GM08714 (cell line): ENCODE measurements around the gene RGCC.
A peak's percentile ranks its signal among the peaks of the same experiment; 100 is the strongest.
"Not testable (repeated sequence)": the region's sequence is repeated elsewhere in the genome, so short reads cannot be mapped to it uniquely, and the experiment has no call there.

Experiments used
- H3K4me3 ChIP-seq: fragments of 200-500 bp; sonication (Bioruptor generic); 2 replicates; pipeline ENCODE4 v1.5.1; 2014; ENCODE audit warnings: mild to moderate bottlenecking, low read length, inconsistent platforms
- ZNF274 ChIP-seq: IDR thresholded peaks from 2 replicates; pipeline ENCODE4 v1.6.1; 2012; ENCODE audit warnings: mild to moderate bottlenecking, low read depth, low read length

RGCC gene, protein sequence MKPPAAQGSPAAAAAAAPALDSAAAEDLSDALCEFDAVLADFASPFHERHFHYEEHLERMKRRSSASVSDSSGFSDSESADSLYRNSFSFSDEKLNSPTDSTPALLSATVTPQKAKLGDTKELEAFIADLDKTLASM

DNA sequence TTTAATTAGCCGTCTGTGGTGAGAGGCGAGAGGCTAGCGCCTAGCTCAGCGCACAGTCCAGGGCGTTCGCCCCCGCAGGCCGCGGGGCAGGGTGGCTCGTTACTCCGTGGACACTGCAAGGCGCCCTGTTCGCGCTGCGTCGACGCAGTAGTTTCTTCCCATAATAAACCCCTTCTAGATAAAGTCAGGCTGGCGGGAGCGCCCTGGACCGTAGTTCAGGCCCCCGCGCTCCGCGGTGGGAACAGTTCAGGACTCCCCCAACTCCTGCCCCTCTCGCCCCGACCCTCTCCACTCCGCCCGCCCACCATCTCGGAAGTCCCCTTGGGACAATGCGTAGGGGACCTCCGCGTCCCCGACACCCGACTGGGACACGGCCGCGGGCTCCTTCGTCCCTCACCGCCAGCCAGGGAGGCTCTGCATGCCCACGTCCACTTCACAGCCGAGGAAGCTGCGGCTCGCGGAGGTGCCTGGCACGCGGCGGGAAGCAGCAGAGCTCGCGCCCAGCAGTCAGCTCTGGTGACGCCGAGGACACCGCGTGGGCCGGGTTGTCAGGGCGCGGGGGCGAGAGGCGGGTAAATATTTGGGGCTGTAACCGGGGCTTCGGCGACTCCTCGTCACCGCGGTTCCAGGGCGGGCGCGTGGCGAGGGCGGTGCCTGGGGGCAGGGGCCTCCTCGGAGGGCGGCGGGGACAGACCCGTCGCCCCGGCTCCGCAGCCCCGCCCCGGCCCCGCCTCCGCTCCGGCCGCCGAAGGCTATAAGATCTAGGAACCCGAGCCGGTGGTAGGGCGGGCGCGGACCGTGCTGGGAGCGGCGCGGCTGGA is at the start of gene RGCC:
Gene RGCC (plus strand): TSS at position 783 of the 821 bp plus-strand sequence. CDS start 158 bp downstream, outside the sequence.
- peak within 1 kb of the TSS; percentile 78; the same call in 1 of the 2 replicates for H3K4me3 ChIP-seq
- no peak for TF ChIP-seq ZNF274

DNA sequence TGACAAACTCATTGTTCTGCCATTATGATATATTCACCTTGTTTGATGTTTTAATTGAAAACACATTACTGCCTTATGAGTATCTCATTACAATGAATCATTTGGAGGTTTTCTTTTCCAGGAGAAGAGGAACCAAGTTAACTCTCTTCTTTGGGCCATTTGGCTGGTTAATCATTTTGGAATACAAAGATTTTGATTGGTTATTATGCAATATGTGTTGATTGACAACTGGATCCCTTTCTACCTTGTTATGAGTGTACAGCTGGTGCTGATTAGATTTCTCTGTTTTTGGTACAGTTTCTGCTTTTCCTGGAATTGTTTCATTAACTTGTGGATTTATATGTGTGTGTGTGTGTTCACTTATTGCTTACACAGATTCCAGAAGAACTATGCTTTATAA is 49.2 kb upstream of the RGCC start:
- no peak overlapping the region for H3K4me3 ChIP-seq
- TF ChIP-seq ZNF274 = no peak

DNA sequence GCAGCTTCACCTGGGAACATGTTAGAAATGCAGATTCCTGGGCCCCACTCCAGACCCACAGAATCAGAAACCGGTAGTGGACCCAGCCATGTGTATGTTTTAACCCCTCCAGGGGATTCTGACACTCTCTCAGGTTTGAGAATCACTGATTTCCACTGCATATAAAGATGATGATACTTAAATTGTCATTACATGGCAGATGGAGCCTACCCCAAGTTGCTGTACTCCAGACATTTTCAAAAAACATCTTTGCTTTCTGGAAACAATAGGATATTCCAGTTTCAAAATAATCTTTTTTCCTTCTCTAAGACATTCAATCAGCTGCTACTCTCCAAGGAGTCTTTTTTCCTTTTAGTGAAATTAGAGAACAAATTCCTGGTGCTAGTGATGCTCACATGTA is 48.6 kb upstream of the RGCC start:
- TF ChIP-seq ZNF274 = no peak
- no peak overlapping the region for H3K4me3 ChIP-seq

DNA sequence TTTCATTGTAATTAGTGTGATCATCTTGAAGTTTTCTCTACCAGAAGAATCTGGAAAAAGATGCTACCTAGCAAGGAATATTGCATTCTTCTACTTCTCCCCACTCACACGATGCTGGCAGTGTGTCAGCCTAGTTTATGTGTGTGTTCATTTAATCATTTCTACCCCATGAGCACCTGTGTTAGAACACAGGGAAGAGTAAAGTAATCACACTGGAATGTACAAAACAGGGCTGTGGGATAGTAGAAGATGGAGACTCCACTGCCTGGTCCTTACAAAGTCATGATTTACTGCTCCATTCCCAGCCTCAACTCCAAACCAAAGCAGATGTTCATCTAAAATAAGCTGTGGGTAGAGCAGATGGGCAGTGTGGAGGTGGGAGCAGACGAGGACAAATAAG is 47.7 kb upstream of the RGCC start:
- TF ChIP-seq ZNF274 = no peak
- no peak overlapping the region for H3K4me3 ChIP-seq

DNA sequence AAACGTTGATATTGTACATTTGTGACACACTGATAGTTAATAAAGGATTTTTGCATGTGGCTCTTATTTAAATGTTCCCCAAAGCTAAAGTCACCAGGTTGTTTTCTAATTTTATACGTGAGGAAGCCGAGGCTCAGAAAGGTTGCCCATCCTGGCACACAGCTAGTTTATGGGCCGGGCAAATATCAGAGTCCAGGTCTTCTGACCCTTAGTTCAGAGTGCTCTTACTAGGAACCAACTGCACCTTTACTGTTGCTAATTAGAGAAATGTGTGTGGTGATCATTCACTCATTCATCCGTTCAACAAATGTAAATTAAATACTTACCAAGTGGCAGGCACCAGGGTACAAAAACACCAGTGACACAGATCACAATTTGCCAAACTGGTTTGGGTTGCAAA is 46.3 kb upstream of the RGCC start:
- H3K4me3 ChIP-seq = no peak overlapping the region
- no peak for TF ChIP-seq ZNF274

DNA sequence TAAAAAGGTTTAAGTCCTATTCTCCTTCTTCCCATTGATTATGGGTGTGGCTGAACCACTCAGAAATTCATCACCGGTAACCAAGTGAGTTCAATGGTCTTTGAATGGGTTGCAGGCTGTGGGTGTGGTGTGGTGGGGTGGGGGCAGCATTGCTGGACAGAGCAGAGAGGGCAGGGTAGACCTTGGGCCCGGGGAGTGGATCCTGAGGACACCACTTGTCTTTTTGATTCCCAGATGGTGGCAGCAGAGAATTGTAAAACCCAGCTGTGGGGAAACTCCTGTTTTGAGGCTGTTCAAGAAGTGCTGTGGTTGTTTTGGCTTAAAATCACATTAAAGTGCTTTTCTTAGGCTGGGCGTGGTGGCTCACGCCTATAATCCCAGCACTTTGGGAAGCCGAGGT is 45.8 kb upstream of the RGCC start:
- no peak for TF ChIP-seq ZNF274
- H3K4me3 ChIP-seq = no peak overlapping the region

DNA sequence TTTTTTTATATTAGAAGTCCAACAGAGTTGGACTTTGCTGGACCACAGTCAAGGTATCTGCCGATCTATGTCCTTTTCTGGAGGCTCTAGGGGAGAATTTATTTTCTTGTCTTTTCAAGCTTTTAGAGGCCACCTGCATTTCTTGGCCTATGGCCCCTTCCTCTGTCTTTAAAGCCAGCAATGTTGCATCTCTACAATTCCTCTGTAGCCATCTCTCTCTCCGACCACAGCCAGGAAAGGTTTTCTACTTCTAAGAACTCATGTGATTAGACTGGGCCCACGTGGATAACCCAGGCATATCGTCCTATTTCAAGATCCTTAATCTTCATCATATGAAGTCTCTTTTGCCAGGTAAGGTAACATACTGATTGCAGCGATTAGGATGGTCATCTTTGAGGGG is 43.5 kb upstream of the RGCC start:
- no peak for TF ChIP-seq ZNF274
- no peak overlapping the region for H3K4me3 ChIP-seq

DNA sequence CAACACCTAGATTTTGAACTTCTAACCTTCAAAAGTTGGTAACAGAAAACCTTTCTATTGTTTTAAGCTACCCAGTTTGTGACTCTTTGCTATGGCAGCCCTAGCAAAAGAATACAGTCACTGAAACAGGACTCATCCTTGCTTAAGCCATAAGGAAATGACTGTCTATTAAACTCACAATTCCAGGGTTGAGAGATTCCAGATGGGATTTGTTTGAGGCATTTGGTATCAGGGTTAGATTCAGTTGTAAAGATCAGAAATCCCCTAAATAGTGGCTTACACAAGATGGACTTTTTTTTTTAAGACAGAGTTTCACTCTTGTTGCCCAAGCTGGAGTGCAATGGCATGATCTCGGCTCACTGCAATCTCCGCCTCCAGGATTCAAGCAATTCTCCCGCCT is 41.1 kb upstream of the RGCC start:
- no peak overlapping the region for H3K4me3 ChIP-seq
- TF ChIP-seq ZNF274 = no peak

DNA sequence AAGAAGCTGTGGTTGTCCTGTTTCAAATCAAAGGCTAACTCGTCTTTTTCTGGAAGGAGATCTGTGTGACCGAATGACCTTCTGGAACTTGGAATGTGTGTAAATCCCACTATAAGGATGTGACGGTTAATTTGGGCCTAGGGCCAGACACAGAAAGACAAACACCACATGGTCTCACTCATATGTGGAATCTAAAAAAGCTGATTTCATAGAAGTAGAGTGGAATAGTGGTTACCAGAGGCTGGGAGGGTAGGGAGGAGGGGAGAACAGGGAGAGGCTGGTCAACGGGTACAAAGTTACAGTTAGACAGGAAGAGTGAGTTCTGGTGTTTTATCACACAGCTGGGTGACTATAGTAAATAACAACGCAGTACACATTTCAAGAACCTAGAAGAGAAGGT is 39.3 kb upstream of the RGCC start:
- H3K4me3 ChIP-seq = no peak overlapping the region
- TF ChIP-seq ZNF274 = no peak

DNA sequence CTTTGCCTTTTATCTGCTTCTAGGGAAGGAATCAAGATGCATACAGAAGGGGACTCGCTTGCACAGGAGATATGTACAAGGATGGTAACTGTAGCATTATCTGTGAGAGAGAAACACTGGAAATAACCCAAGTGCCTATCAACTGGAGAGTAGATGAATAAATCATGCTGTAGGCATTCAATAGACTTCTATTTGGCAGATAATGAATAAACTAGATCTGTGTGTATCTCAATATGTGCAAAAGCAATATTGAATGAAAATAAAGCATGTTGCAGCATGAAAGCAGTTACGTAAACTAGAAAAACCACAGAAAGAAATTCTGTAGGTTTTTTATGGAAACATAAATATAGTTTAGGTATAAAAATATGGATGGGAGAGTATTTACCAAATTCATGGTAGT is 38.6 kb upstream of the RGCC start:
- TF ChIP-seq ZNF274 = no peak
- no peak overlapping the region for H3K4me3 ChIP-seq

DNA sequence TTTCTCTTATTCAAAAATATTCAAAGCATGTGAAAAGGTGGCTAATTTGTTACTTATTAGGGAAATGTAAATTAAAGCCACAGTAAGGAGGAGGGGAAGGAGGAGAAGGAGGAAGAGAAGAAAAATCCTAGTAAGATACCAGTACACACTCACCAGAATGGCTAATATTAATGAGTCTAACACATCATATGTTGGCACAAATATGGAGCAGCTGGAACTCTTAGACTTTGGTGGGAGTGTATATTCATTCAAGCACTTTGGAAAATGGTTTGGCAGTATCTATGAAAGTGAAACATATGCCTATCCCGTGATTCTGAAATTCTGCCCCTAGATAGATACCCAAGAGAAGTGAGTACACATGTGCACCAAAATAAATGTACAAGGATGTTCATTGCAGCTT is 38.1 kb upstream of the RGCC start:
- no peak for TF ChIP-seq ZNF274
- no peak overlapping the region for H3K4me3 ChIP-seq

DNA sequence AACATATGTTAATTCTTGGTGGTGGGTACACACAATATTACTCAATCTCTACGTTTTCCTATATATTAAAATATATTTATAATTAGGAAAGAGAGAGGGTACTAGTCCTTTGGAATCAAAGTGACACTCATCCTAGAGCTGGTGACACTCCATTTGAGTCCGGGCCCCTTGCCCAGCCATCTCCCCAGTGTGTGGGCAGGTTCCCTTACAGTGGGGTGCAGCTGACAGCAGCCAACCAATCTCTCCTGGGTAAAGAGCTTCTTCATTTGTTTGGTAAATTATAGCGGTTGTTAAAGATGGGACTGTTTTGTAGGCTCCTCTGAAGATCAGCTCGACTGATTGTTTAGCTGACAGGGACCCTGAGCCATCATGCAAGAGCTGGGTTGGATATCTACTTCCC is 37.2 kb upstream of the RGCC start:
- TF ChIP-seq ZNF274 = no peak
- H3K4me3 ChIP-seq = no peak overlapping the region

DNA sequence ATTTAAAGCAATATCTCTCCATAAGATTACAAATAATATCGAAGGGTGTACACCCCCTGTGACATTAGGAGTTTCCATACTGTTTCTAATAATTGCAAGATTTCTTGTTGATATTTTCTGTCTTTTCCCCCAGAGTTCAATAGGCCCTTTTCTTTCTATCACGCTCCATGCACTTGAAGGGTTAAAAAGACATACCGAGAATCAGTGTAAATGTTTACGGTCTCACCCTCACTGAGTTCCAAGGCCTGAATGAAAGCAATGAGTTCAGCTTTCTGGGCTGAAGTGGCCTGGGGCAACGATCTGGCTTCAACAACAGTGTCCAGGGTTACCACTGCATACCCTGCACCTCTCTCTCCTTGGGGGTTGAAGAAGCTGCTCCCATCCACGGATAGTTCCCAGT is 36.0 kb upstream of the RGCC start:
- H3K4me3 ChIP-seq = not testable (repeated sequence)

DNA sequence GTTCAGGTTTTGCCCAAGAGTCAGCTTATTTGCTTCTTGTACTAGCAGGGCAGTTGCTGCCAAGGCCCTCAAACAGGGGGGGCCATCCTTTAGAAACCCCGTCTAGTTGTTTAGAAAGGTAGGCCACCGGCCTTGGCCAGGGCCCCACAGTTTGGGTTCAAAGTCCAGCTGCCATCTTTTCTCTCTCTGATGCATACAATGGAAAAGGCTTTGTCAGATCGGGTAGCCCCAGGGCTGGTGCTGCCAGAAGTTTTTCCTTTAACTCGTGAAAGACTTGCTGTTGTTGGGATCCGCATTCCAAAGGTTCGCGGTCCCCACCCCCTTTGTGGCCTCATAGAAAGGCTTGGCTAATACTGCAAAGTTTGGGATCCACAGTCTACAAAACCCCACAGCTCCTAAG is 35.4 kb upstream of the RGCC start:
- not testable (repeated sequence) for H3K4me3 ChIP-seq

DNA sequence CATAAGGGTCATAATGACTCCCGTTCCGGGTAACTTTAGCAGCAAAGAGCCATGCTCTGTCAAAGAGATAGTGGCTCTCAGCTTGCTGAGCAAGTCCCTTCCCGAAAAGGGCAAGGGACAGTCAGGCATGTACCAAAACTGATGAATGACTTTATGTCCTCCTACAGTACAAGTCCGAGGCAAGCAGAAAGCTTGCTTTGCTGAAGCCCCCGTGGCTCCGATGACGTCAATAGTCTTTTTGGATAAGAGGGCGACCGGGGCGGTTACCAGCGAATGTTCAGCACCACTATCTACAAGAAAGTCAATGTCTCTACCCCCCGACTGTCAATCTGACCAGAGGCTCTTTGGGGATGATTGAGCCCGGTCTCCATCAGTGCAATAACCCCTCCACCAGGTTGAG is 34.1 kb upstream of the RGCC start:
- not testable (repeated sequence) for H3K4me3 ChIP-seq

DNA sequence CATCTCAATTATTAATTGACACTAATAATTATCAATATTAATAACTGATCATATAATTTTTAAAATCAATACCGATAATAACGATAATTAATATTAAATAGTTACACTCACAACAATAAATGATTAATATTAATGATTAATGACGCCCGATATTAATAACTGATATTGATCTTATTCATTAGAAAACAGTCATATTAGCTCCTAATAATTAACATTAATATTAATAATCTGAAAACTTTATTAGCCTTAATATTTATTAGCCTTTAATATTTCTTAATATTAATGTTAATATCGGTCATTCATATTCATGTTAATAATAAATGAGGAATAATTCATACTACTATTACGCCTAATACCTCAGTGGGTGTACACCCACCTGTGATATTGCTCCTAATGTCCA is 32.7 kb upstream of the RGCC start:
- H3K4me3 ChIP-seq = not testable (repeated sequence)
